Astrocyte (in vitro differentiated cells and primary cell): ENCODE results near the gene SYCE3. TPM values are rescaled to one million over a fixed set of nuclear protein-coding genes. Genes with fewer than 3 reads are reported as not detected.

Experiments used
- DNase-seq: peaks from one replicate; pipeline ENCODE4 v3.0.0-alpha.2; 2010; ENCODE audit warnings: low read depth
- FAIRE-seq: peaks from 2 replicates; lab custom pipeline; 2011; peaks lifted over from hg19 to GRCh38; lab: Jason Lieb, UNC
- H2AFZ ChIP-seq: 2 replicates; pipeline ENCODE4 v1.6.0; 2012; ENCODE audit warnings: low read depth, low read length, inconsistent platforms
- H3K27ac ChIP-seq: 2 replicates; pipeline ENCODE4 v1.5.1; 2011; ENCODE audit warnings: low read depth, low read length, inconsistent platforms
- H3K27me3 ChIP-seq: 2 replicates; pipeline ENCODE4 v1.6.0; 2011; ENCODE audit warnings: low read length, inconsistent platforms; ENCODE audit not compliant: insufficient read depth
- H3K36me3 ChIP-seq: 2 replicates; pipeline ENCODE4 v1.5.1; 2011; ENCODE audit warnings: low read length, inconsistent platforms; ENCODE audit not compliant: insufficient read depth
- H3K4me1 ChIP-seq: 2 replicates; pipeline ENCODE4 v1.5.1; 2011; ENCODE audit warnings: low read length, inconsistent platforms; ENCODE audit not compliant: insufficient read depth
- H3K4me2 ChIP-seq: 2 replicates; pipeline ENCODE4 v1.6.0; 2012; ENCODE audit warnings: low read length, inconsistent platforms
- H3K4me3 ChIP-seq: 2 replicates; pipeline ENCODE4 v1.5.1; 2011; ENCODE audit warnings: low read depth, mild to moderate bottlenecking, low read length, inconsistent platforms; ENCODE audit not compliant: insufficient read depth
- H3K79me2 ChIP-seq: 2 replicates; pipeline ENCODE4 v1.6.0; 2012; ENCODE audit warnings: mild to moderate bottlenecking, low read length, inconsistent platforms; ENCODE audit not compliant: insufficient read depth
- H3K9ac ChIP-seq: 2 replicates; pipeline ENCODE4 v1.6.0; 2012; ENCODE audit warnings: mild to moderate bottlenecking, low read length, inconsistent platforms
- H3K9me3 ChIP-seq: 2 replicates; pipeline ENCODE4 v1.5.1; 2012; ENCODE audit warnings: low read depth, mild to moderate bottlenecking, low read length, inconsistent platforms; ENCODE audit not compliant: insufficient read depth
- H4K20me1 ChIP-seq: 2 replicates; pipeline ENCODE4 v1.6.0; 2012; ENCODE audit warnings: low read length, inconsistent platforms; ENCODE audit not compliant: insufficient read depth
- H3K27ac Mint-ChIP-seq: one replicate; pipeline ENCODE4 v1.8.0; 2021; ENCODE audit warnings: mild to moderate bottlenecking, mixed read lengths; ENCODE audit not compliant: unreplicated experiment
- H3K27me3 Mint-ChIP-seq: one replicate; pipeline ENCODE4 v1.8.0; 2021; ENCODE audit warnings: low read depth, mixed read lengths; ENCODE audit not compliant: unreplicated experiment
- H3K36me3 Mint-ChIP-seq: one replicate; pipeline ENCODE4 v1.8.0; 2021; ENCODE audit warnings: low read depth, mixed read lengths; ENCODE audit not compliant: unreplicated experiment
- H3K4me1 Mint-ChIP-seq: one replicate; pipeline ENCODE4 v1.8.0; 2021; ENCODE audit warnings: low read depth, mixed read lengths; ENCODE audit not compliant: unreplicated experiment
- H3K4me3 Mint-ChIP-seq: one replicate; pipeline ENCODE4 v1.8.0; 2021; ENCODE audit warnings: mild to moderate bottlenecking, moderate library complexity, mixed read lengths; ENCODE audit not compliant: unreplicated experiment
- H3K9me3 Mint-ChIP-seq: one replicate; pipeline ENCODE4 v1.8.0; 2021; ENCODE audit warnings: mild to moderate bottlenecking, mixed read lengths; ENCODE audit not compliant: unreplicated experiment
- EZH2 ChIP-seq: IDR thresholded peaks from 2 replicates; pipeline ENCODE4 v1.6.1; 2012; ENCODE audit warnings: mild to moderate bottlenecking, low read length, inconsistent platforms; ENCODE audit not compliant: insufficient read depth
- total RNA-seq: library from RNA; stranded (reverse); gene quantifications from 2 replicates; pipeline ENCODE4 v1.2.1, GENCODE V29; 2021
- TF ChIP-seq, protein P1 (sequence below): IDR thresholded peaks from 2 replicates; pipeline ENCODE4 v1.5.1; 2011; ENCODE audit warnings: low read depth, mild to moderate bottlenecking, inconsistent platforms, low read length, moderate library complexity; ENCODE audit not compliant: insufficient read depth

SYCE3 gene
- total RNA-seq, 1 donor from 2014 or later = not detected

DNA sequence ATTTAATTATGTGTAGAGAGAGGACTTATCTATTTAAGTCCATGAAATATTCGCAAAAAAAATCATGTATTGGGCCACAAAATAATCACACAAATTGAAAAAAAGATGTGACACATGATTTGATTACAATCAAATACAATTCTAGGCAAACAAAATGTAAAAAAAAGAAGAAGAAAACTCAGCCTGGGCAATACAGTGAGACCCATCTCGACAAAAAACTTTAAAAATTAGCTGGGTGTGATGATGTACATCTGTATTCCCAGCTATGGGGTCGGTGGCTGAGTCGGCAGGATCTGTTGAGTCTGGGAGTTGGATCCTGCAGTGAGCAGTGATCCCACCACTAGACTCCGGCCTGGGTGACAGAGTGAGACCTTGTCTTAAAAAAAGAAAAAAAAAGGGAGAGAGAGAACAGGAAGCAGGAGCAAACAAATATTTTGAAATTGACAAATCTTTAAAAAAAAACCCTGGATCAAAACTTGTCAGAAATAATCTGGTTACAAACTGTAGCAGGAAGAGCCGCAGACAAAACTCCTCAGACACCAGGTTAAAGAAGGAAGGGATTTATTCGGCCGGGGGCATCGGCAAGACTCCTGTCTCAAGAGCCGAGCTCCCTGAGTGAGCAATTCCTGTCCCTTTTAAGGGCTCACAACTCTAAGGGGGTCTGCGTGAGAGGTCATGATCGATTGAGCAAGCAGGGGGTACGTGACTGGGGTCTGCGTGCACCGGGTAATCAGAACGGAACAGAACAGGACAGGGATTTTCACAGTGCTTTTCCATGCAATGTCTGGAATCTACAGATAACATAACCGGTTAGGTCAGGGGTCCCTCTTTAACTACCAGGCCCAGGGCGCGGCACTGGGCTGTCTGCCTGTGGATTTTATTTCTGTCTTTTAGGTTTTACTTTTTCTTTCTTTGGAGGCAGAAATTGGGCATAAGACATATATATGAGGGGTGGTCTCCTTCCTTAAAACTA, 29.6 kb downstream of the SYCE3 start:
- H2AFZ ChIP-seq = no peak overlapping the region
- DNase-seq (no peak), FAIRE-seq (no peak)
- H3K27ac Mint-ChIP-seq = peak overlapping the region; percentile 69
- TF ChIP-seq, protein P1, sequence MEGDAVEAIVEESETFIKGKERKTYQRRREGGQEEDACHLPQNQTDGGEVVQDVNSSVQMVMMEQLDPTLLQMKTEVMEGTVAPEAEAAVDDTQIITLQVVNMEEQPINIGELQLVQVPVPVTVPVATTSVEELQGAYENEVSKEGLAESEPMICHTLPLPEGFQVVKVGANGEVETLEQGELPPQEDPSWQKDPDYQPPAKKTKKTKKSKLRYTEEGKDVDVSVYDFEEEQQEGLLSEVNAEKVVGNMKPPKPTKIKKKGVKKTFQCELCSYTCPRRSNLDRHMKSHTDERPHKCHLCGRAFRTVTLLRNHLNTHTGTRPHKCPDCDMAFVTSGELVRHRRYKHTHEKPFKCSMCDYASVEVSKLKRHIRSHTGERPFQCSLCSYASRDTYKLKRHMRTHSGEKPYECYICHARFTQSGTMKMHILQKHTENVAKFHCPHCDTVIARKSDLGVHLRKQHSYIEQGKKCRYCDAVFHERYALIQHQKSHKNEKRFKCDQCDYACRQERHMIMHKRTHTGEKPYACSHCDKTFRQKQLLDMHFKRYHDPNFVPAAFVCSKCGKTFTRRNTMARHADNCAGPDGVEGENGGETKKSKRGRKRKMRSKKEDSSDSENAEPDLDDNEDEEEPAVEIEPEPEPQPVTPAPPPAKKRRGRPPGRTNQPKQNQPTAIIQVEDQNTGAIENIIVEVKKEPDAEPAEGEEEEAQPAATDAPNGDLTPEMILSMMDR = no peak
- H3K4me1 ChIP-seq = peaks cover 11% of the 10 kb centered on the region
- no peak overlapping the region for H3K27ac ChIP-seq
- H3K9ac ChIP-seq = no peak overlapping the region
- no peaks in the 10 kb centered on the region for H3K4me1 Mint-ChIP-seq
- no peaks in the 10 kb centered on the region for H3K9me3 ChIP-seq
- H3K4me3 ChIP-seq = no peak overlapping the region
- peaks cover 4% of the 10 kb centered on the region for H3K9me3 Mint-ChIP-seq
- no peaks in the 10 kb centered on the region for H3K79me2 ChIP-seq
- H3K36me3 ChIP-seq = no peaks in the 10 kb centered on the region
- H3K27me3 Mint-ChIP-seq = peaks cover 12% of the 10 kb centered on the region
- H3K4me2 ChIP-seq = no peak overlapping the region
- H3K36me3 Mint-ChIP-seq = peaks cover 1% of the 10 kb centered on the region
- peak overlapping the region; percentile 76 for H3K4me3 Mint-ChIP-seq
- H4K20me1 ChIP-seq = peaks cover 10% of the 10 kb centered on the region
- H3K27me3 ChIP-seq = peaks cover 33% of the 10 kb centered on the region

DNA sequence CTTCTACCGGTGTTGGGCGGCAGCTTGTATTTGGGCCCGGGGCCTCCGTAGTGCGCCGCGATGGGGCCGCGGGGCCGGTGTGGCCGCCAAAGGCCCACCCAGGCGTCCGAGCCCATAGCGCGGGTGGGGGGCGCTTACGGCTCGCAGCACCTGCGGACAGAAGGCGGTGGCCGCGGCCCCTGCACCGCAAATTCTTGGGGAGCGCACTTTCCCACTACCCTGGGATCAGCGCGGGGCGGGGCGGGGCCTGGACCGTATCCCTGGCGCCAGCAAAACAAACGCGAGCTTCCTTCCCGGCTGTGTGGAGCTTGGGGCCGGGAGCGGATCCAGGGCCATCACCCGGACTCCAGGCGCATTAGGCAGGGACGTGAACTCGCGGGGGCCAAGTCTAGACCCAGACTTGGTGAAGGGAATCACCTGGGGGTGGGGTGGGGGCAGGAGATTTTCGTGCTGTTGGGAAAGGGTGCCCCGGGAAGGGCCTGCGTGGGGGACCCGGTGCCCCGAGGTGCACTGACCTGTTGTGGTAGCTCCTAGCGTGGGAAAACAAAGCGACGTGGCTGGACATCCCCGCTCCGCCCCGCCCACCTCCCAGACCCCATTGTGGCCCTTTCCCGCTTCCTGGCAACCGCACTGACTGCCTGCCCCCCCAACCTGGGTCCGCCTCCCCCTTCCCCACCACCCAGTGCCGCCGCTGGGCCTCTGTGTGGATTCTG, 30.6 kb downstream of the SYCE3 start:
- no peak overlapping the region for H3K9ac ChIP-seq
- Mint-ChIP-seq H3K27me3 (peaks cover 12% of the 10 kb centered on the region), H3K4me3 (peak overlapping the region; percentile 76), H3K27ac (peak overlapping the region; percentile 69), H3K9me3 (peaks cover 7% of the 10 kb centered on the region), H3K36me3 (peaks cover 2% of the 10 kb centered on the region), H3K4me1 (no peaks in the 10 kb centered on the region)
- DNase-seq (peak; percentile 34), FAIRE-seq (no peak)
- H3K4me3 ChIP-seq = no peak overlapping the region
- H2AFZ ChIP-seq = no peak overlapping the region
- TF ChIP-seq EZH2 = peak; percentile 13
- TF ChIP-seq, protein P1 = no peak
- H4K20me1 ChIP-seq = peaks cover 17% of the 10 kb centered on the region
- no peak overlapping the region for H3K27ac ChIP-seq
- peaks cover 2% of the 10 kb centered on the region for H3K79me2 ChIP-seq
- peak overlapping the region; percentile 70 for H3K4me2 ChIP-seq
- H3K9me3 ChIP-seq = no peaks in the 10 kb centered on the region
- H3K27me3 ChIP-seq = peaks cover 30% of the 10 kb centered on the region
- no peaks in the 10 kb centered on the region for H3K36me3 ChIP-seq
- H3K4me1 ChIP-seq = peaks cover 11% of the 10 kb centered on the region
